HepG2 (cell line): ENCODE measurements around the gene SLC19A1. TPM values are rescaled to one million over a fixed set of nuclear protein-coding genes. Genes with fewer than 3 reads are reported as not detected.

ENCODE experiments used
- ATAC-seq: fragments of 200-7000 bp; cut with Tn5 transposase; 3 replicates; pipeline ENCODE4 v1.9.1; 2020; ENCODE audit warnings: mild to moderate bottlenecking, moderate library complexity
- BruUV-seq: library from RNA; stranded (reverse); fragments of 400-500 nt; replicated peaks from 2 replicates; lab custom pipeline; 2021; lab: Mats Ljungman, UMichigan
- CTCF ChIA-PET: fragments of 300-600 bp; formaldehyde crosslinking; extraction: SDS; loops from one replicate; lab custom pipeline; 2021; ENCODE audit warnings: low total read pairs, inconsistent platforms, low intra/inter-chr PET ratio; lab: Yijun Ruan, JAX
- POLR2A ChIA-PET: fragments of 350-600 bp; sonication (Branson Sonifier 250); formaldehyde crosslinking; loops from one replicate; lab custom pipeline; 2020; ENCODE audit warnings: antibody characterized with exemption, inconsistent platforms; lab: Yijun Ruan, JAX
- DNase-seq: peaks from one replicate; pipeline ENCODE4 v3.0.0-alpha.2; 2015; ENCODE audit warnings: low spot score
- FAIRE-seq: peaks from 3 replicates; lab custom pipeline; 2011; peaks lifted over from hg19 to GRCh38; lab: Jason Lieb, UNC
- H2AFZ ChIP-seq: one replicate; pipeline ENCODE4 v1.6.1; 2011; ENCODE audit warnings: low read length, inconsistent platforms
- H3K27ac ChIP-seq: fragments of 300-600 bp; 3 replicates; pipeline ENCODE4 v1.8.0; 2011; ENCODE audit warnings: mixed run types, mild to moderate bottlenecking, mixed read lengths, low read length, inconsistent platforms; ENCODE audit not compliant: insufficient read depth; ENCODE audit errors: extremely low read length
- H3K27me3 ChIP-seq, 2 experiments: fragments of 200-600 bp in 1 of 2; 2 replicates in 1 of 2; 3 replicates in 1 of 2; pipeline versions ENCODE4 v1.6.0 to v1.8.0; 2011; ENCODE audit warnings: low read length in 2 of 2, mild to moderate bottlenecking in 2 of 2, moderate library complexity in 2 of 2, inconsistent platforms in 1 of 2; ENCODE audit not compliant: insufficient read depth in 2 of 2, control insufficient read depth in 1 of 2
- H3K36me3 ChIP-seq, 2 experiments: fragments of 200-600 bp in 1 of 2; replicated peaks in 1 of 2; 2 replicates in 1 of 2; 3 replicates in 1 of 2; pipeline versions ENCODE4 v1.5.1 to v1.8.0; 2011; ENCODE audit warnings: low read length in 2 of 2, inconsistent platforms in 1 of 2; ENCODE audit not compliant: insufficient read depth in 2 of 2, control insufficient read depth in 1 of 2
- H3K4me1 ChIP-seq: 2 replicates; pipeline ENCODE4 v1.5.1; 2012; ENCODE audit warnings: low read length, inconsistent platforms; ENCODE audit not compliant: insufficient read depth
- H3K4me2 ChIP-seq: 2 replicates; pipeline ENCODE4 v1.6.0; 2011; ENCODE audit warnings: low read depth, low read length, inconsistent platforms
- H3K4me3 ChIP-seq, 3 experiments: fragments of 200-600 bp in 1 of 3; sonication (generic), shearing (Covaris generic) in 1 of 3; replicated peaks in 1 of 3; 2 replicates each; pipeline ENCODE4 v1.5.1; 2011 to 2016; ENCODE audit warnings: low read length in 3 of 3, inconsistent platforms in 2 of 3, low read depth in 2 of 3, mild to moderate bottlenecking in 2 of 3, control low read depth in 1 of 3, mixed read lengths in 1 of 3; ENCODE audit not compliant: insufficient read depth in 1 of 3
- H3K79me2 ChIP-seq: one replicate; pipeline ENCODE4 v1.6.1; 2011; ENCODE audit warnings: low read length, inconsistent platforms; ENCODE audit not compliant: insufficient read depth
- H3K9ac ChIP-seq: 2 replicates; pipeline ENCODE4 v1.6.0; 2011; ENCODE audit warnings: mild to moderate bottlenecking, low read depth, low read length, inconsistent platforms; ENCODE audit not compliant: insufficient read depth
- H3K9me3 ChIP-seq: 2 replicates; pipeline ENCODE4 v1.5.1; 2012; ENCODE audit warnings: mild to moderate bottlenecking, low read length
- H4K20me1 ChIP-seq: 2 replicates; pipeline ENCODE4 v1.6.0; 2011; ENCODE audit warnings: inconsistent platforms, mild to moderate bottlenecking, low read length, moderate library complexity; ENCODE audit not compliant: insufficient read depth
- BORCS8-MEF2B ChIP-seq: sonication (generic); formaldehyde crosslinking; IDR thresholded peaks from 2 replicates; pipeline ENCODE4 v1.8.0; 2022; ENCODE audit warnings: mild to moderate bottlenecking, missing genetic modification reagents
- EZH2 ChIP-seq: conservative IDR thresholded peaks from 2 replicates; pipeline ENCODE4 v1.6.1; 2012; ENCODE audit warnings: mild to moderate bottlenecking, low read depth, low read length, moderate library complexity
- SAFB2 ChIP-seq: sonication (generic); formaldehyde crosslinking; IDR thresholded peaks from 2 replicates; pipeline ENCODE4 v1.5.1; 2020; ENCODE audit warnings: missing genetic modification reagents, low read depth, mild to moderate bottlenecking, borderline replicate concordance
- SCMH1 ChIP-seq: sonication (generic); formaldehyde crosslinking; IDR thresholded peaks from 2 replicates; pipeline ENCODE4 v1.9.0; 2021; ENCODE audit warnings: missing genetic modification reagents, mild to moderate bottlenecking, borderline replicate concordance
- SYNCRIP ChIP-seq: fragments of 200-400 bp; formaldehyde crosslinking; IDR thresholded peaks from 2 replicates; pipeline ENCODE4 v1.6.1; 2018; ENCODE audit warnings: mild to moderate bottlenecking, low read depth, low read length; ENCODE audit not compliant: insufficient read depth
- ZNF10 ChIP-seq: sonication (generic); formaldehyde crosslinking; IDR thresholded peaks from 2 replicates; pipeline ENCODE4 v1.4.0; 2020; ENCODE audit warnings: mild to moderate bottlenecking, low read depth, missing genetic modification reagents, borderline replicate concordance
- ZNF331 ChIP-seq: sonication (generic); formaldehyde crosslinking; IDR thresholded peaks from 2 replicates; pipeline ENCODE4 v1.4.0; 2020; ENCODE audit warnings: missing genetic modification reagents
- ZNF34 ChIP-seq: sonication (generic); formaldehyde crosslinking; IDR thresholded peaks from 2 replicates; pipeline ENCODE4 v1.4.0; 2020; ENCODE audit warnings: mild to moderate bottlenecking, missing genetic modification reagents, borderline replicate concordance
- ZNF484 ChIP-seq: sonication (generic); formaldehyde crosslinking; IDR thresholded peaks from 2 replicates; pipeline ENCODE4 v1.5.1; 2020; ENCODE audit warnings: mild to moderate bottlenecking, low read depth, missing genetic modification reagents, borderline replicate concordance
- ZNF615 ChIP-seq: sonication (generic); formaldehyde crosslinking; IDR thresholded peaks from 2 replicates; pipeline ENCODE4 v1.5.0; 2020; ENCODE audit warnings: mild to moderate bottlenecking, missing genetic modification reagents, borderline replicate concordance
- ZNF660 ChIP-seq: sonication (generic); formaldehyde crosslinking; IDR thresholded peaks from 2 replicates; pipeline ENCODE4 v1.5.1; 2020; ENCODE audit warnings: mild to moderate bottlenecking, low read depth, missing genetic modification reagents, borderline replicate concordance
- ZSCAN31 ChIP-seq: sonication (generic); formaldehyde crosslinking; IDR thresholded peaks from 2 replicates; pipeline ENCODE4 v1.5.0; 2020; ENCODE audit warnings: low read depth, mild to moderate bottlenecking, missing genetic modification reagents
- WGBS: methylation state at CpG from one replicate; pipeline ENCODE4 v1.1.6; 2017; ENCODE audit warnings: low lambda C conversion rate; 5-methylcytosine and 5-hydroxymethylcytosine counted together
- in situ Hi-C: cut with HindIII; loops from 2 replicates; pipeline ENCODE4 v1.10.0; 2017; ENCODE audit warnings: low pct_unique_long_range_greater_than_20kb; ENCODE audit not compliant: extremely low pct_ligation_motif_present
- intact Hi-C: fragments of 100-400 bp; cut with micrococcal nuclease; formaldehyde crosslinking; loops from one replicate; pipeline ENCODE4 v1.10.0; 2022; ENCODE audit not compliant: unreplicated experiment
- polyA plus RNA-seq, 8 experiments: library from polyadenylated mRNA; depleted of rRNA in 3 of 8; stranded (reverse) in 7 of 8; unstranded in 1 of 8; fragments of >200 nt; fragmentation: Illumina TruSeq in 4 of 8; extraction: Trizol in 4 of 8; gene quantifications; 2 replicates each; pipeline versions ENCODE4 v1.2.1 to v1.2.3, GENCODE V29; 2011 to 2016; ENCODE audit warnings: low read depth in 4 of 8, missing spikeins in 1 of 8, mixed read lengths in 1 of 8; ENCODE audit not compliant: insufficient read depth in 1 of 8
- total RNA-seq, 5 experiments: library from RNA; depleted of rRNA; stranded (reverse); fragments of >200 nt; fragmentation: Illumina TruSeq; extraction: Trizol; gene quantifications; 2 replicates each; pipeline ENCODE4 v1.2.3, GENCODE V29; 2016; ENCODE audit warnings: low read depth in 1 of 5
- TF ChIP-seq, protein P1 (sequence below): sonication (generic); formaldehyde crosslinking; IDR thresholded peaks from 2 replicates; pipeline ENCODE4 v1.4.0; 2020; ENCODE audit warnings: mild to moderate bottlenecking, missing genetic modification reagents
- TF ChIP-seq, protein P2 (sequence below): IDR thresholded peaks from 2 replicates; pipeline ENCODE4 v1.6.1; 2016; ENCODE audit warnings: missing compliant biosample characterization, missing genetic modification reagents, borderline replicate concordance

SLC19A1 gene
- total and polyA plus RNA-seq, 2 of the 13 experiments (the other 11 are each of a cell fraction or from before 2014, with no cell fraction given): 21.8 to 23.0 TPM

DNA sequence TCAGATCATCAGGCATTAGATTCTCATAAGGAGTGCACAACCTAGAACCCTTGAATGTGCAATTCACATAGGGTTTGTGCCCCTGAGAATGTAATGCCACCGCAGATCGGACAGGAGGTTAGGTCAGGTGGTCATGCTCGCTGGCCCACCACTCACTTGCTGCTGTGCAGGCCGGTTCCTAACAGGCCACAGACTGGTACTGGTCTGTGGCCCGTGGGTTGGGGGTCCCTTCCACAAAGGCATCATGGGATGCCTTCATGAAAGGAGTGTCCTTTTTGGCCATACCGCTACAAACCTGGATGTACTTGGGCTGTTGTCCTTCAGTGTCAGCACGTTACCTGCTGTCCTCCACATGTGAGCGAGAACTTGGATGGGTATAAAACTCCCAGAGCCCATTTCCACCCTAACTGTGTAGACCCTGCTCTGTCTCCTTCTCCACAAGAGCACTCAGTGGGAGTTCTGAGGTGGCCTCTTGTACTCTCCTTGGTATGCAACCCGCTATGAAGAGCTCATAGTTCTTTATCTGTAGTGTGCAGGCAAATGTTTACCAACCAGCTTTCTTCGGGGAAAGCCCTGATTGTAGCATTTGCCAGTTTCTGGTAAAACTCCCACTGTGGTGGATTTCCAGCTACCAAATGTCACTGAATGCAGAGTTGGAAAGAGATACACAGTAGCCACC lies 41.7 kb upstream of the SLC19A1 start:
- Histone ChIP-seq H3K27ac (no peak overlapping the region), H3K27me3 (peaks cover 1% of the 10 kb centered on the region in 2 experiments; a peak in 2 of 5 replicates), H3K36me3 (no peaks in the 10 kb centered on the region), H3K4me2 (no peak overlapping the region), H3K9ac (no peak overlapping the region), H3K9me3 (peaks cover 15% of the 10 kb centered on the region), H3K4me1 (no peaks in the 10 kb centered on the region)
- CTCF ChIA-PET: no interaction called here
- 35% methylated on average over 9 of the region's 10 CpGs for WGBS
- intact Hi-C loops: no loop called here
- TF ChIP-seq BORCS8-MEF2B (no peak), SAFB2 (CRISPR knock-in tag) (no peak), ZNF615 (CRISPR knock-in tag) (no peak), EZH2 (no peak), ZNF34 (CRISPR knock-in tag) (no peak), ZNF660 (CRISPR knock-in tag) (no peak), ZNF10 (CRISPR knock-in tag) (no peak), SCMH1 (CRISPR knock-in tag) (no peak)
- TF ChIP-seq, all 625 proteins: peak for 0
- no TSS peak for BruUV-seq
- DNase-seq (no peak), ATAC-seq (no peak), FAIRE-seq (no peak)
- Histone ChIP-seq H3K4me3 (no peak overlapping the region), H4K20me1 (no peaks in the 10 kb centered on the region), H2AFZ (no peak overlapping the region), H3K79me2 (no peaks in the 10 kb centered on the region)
- POLR2A ChIA-PET: no interaction called here
- in situ Hi-C loops: no loop called here

GRCh38 chr21:45582128-45582527 lies 39.9 kb upstream of the SLC19A1 start:
- H3K27ac ChIP-seq: no peak overlapping the region
- peaks cover 15% of the 10 kb centered on the region for H3K9me3 ChIP-seq
- H3K4me3 ChIP-seq: no peak overlapping the region
- CTCF ChIA-PET: no interaction called here
- no peaks in the 10 kb centered on the region for H3K4me1 ChIP-seq
- H3K36me3 ChIP-seq: no peaks in the 10 kb centered on the region
- no peak overlapping the region for H2AFZ ChIP-seq
- no TSS peak for BruUV-seq
- no peak overlapping the region for H3K9ac ChIP-seq
- TF ChIP-seq, protein P1, sequence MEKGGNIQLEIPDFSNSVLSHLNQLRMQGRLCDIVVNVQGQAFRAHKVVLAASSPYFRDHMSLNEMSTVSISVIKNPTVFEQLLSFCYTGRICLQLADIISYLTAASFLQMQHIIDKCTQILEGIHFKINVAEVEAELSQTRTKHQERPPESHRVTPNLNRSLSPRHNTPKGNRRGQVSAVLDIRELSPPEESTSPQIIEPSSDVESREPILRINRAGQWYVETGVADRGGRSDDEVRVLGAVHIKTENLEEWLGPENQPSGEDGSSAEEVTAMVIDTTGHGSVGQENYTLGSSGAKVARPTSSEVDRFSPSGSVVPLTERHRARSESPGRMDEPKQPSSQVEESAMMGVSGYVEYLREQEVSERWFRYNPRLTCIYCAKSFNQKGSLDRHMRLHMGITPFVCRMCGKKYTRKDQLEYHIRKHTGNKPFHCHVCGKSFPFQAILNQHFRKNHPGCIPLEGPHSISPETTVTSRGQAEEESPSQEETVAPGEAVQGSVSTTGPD (CRISPR knock-in tag): no peak
- no peak for TF ChIP-seq ZSCAN31 (CRISPR knock-in tag)
- TF ChIP-seq ZNF484 (CRISPR knock-in tag): no peak
- TF ChIP-seq, protein P2, sequence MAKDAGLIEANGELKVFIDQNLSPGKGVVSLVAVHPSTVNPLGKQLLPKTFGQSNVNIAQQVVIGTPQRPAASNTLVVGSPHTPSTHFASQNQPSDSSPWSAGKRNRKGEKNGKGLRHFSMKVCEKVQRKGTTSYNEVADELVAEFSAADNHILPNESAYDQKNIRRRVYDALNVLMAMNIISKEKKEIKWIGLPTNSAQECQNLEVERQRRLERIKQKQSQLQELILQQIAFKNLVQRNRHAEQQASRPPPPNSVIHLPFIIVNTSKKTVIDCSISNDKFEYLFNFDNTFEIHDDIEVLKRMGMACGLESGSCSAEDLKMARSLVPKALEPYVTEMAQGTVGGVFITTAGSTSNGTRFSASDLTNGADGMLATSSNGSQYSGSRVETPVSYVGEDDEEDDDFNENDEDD (CRISPR knock-in tag): no peak
- no peak for TF ChIP-seq ZNF331 (CRISPR knock-in tag)
- TF ChIP-seq SYNCRIP: no peak
- TF ChIP-seq, all 625 proteins: peak for 0
- intact Hi-C loops (no loop called here), in situ Hi-C loops (no loop called here)
- peaks cover 5 to 7% of the 10 kb centered on the region in 2 experiments; a peak in 4 of 5 replicates for H3K27me3 ChIP-seq
- no peak overlapping the region for H3K4me2 ChIP-seq
- no peak for ATAC-seq
- POLR2A ChIA-PET: no interaction called here
- no peak for FAIRE-seq
- WGBS: 39% methylated on average over 4 of the region's 5 CpGs
- H4K20me1 ChIP-seq: no peaks in the 10 kb centered on the region
- H3K79me2 ChIP-seq: no peaks in the 10 kb centered on the region
- no peak for DNase-seq
